ENCODE data around the gene COL17A1.

Gene COL17A1

GRCh38 chr10:104037261-104037951, 48.3 kb downstream of the COL17A1 start:
- Mint-ChIP-seq H3K9me3 (no peaks in the 10 kb centered on the region), H3K27ac (no peak overlapping the region), H3K4me1 (no peaks in the 10 kb centered on the region), H3K36me3 (peaks cover 0 to 3% of the 10 kb centered on the region in 2 donors), H3K4me3 (no peak overlapping the region), H3K27me3 (no peaks in the 10 kb centered on the region)
- ATAC-seq (replicated peaks) (no peak), DNase-seq (no peak)

GRCh38 chr10:104036518-104037260, 49.0 kb downstream of the COL17A1 start:
- H3K27ac Mint-ChIP-seq: no peak overlapping the region
- H3K27me3 Mint-ChIP-seq: no peaks in the 10 kb centered on the region
- H3K4me1 Mint-ChIP-seq: no peaks in the 10 kb centered on the region
- ATAC-seq (replicated peaks): no peak
- no peaks in the 10 kb centered on the region for H3K9me3 Mint-ChIP-seq
- H3K4me3 Mint-ChIP-seq: no peak overlapping the region
- H3K36me3 Mint-ChIP-seq: peaks cover 2 to 3% of the 10 kb centered on the region in 2 donors
- no peak for DNase-seq

- Mint-ChIP-seq H3K27me3 (no peaks in the 10 kb centered on the region), H3K4me1 (no peaks in the 10 kb centered on the region), H3K9me3 (no peaks in the 10 kb centered on the region), H3K36me3 (peaks cover 3 to 7% of the 10 kb centered on the region in 2 donors), H3K27ac (no peak overlapping the region), H3K4me3 (no peak overlapping the region)
- DNase-seq (no peak), ATAC-seq (replicated peaks) (no peak)
These were observed 49.7 kb downstream of the COL17A1 start for GRCh38 chr10:104036069-104036384.

GRCh38 chr10:104035194-104036068, 50.2 kb downstream of the COL17A1 start:
- Mint-ChIP-seq H3K9me3 (no peaks in the 10 kb centered on the region), H3K4me1 (no peaks in the 10 kb centered on the region), H3K36me3 (peaks cover 3 to 7% of the 10 kb centered on the region in 2 donors), H3K27ac (no peak overlapping the region), H3K4me3 (no peak overlapping the region), H3K27me3 (no peaks in the 10 kb centered on the region)
- DNase-seq (no peak), ATAC-seq (replicated peaks) (peak in 1 of 2 donors; percentile 10)

GRCh38 chr10:104034401-104035193, 51.1 kb downstream of the COL17A1 start:
- H3K27me3 Mint-ChIP-seq: no peaks in the 10 kb centered on the region
- H3K4me3 Mint-ChIP-seq: no peak overlapping the region
- no peaks in the 10 kb centered on the region for H3K4me1 Mint-ChIP-seq
- no peaks in the 10 kb centered on the region for H3K9me3 Mint-ChIP-seq
- H3K27ac Mint-ChIP-seq: no peak overlapping the region
- ATAC-seq (replicated peaks): no peak
- peaks cover 4 to 8% of the 10 kb centered on the region in 2 donors for H3K36me3 Mint-ChIP-seq
- no peak for DNase-seq

GRCh38 chr10:104033966-104034365, 51.7 kb downstream of the COL17A1 start:
- Mint-ChIP-seq H3K4me1 (no peaks in the 10 kb centered on the region), H3K27me3 (no peaks in the 10 kb centered on the region), H3K4me3 (no peak overlapping the region), H3K9me3 (no peaks in the 10 kb centered on the region), H3K36me3 (peaks cover 3 to 11% of the 10 kb centered on the region in 2 donors), H3K27ac (peak overlapping the region; percentile 53)
- no peak for ATAC-seq (replicated peaks)
- no peak for DNase-seq

- Mint-ChIP-seq H3K27ac (no peak overlapping the region), H3K36me3 (peaks cover 3 to 11% of the 10 kb centered on the region in 2 donors), H3K4me3 (no peak overlapping the region), H3K9me3 (no peaks in the 10 kb centered on the region), H3K4me1 (no peaks in the 10 kb centered on the region), H3K27me3 (no peaks in the 10 kb centered on the region)
- DNase-seq (no peak), ATAC-seq (replicated peaks) (no peak)
These were observed 52.2 kb downstream of the COL17A1 start for GRCh38 chr10:104033401-104033930.

GRCh38 chr10:104032144-104032775, 53.4 kb downstream of the COL17A1 start:
- no peak for ATAC-seq (replicated peaks)
- no peak overlapping the region for H3K27ac Mint-ChIP-seq

GRCh38 chr10:104031631-104032030, 54.0 kb downstream of the COL17A1 start:
- no peak overlapping the region for H3K27ac Mint-ChIP-seq
- H3K27me3 Mint-ChIP-seq: no peaks in the 10 kb centered on the region
- no peak for ATAC-seq (replicated peaks)
- no peaks in the 10 kb centered on the region for H3K4me1 Mint-ChIP-seq
- peaks cover 3 to 15% of the 10 kb centered on the region in 2 donors for H3K36me3 Mint-ChIP-seq
- H3K9me3 Mint-ChIP-seq: no peaks in the 10 kb centered on the region
- no peak overlapping the region for H3K4me3 Mint-ChIP-seq
- no peak for DNase-seq

More at GRCh38 chr10:104032144-104032775, 53.4 kb downstream of the COL17A1 start:
- Mint-ChIP-seq H3K4me3 (no peak overlapping the region), H3K36me3 (peaks cover 3 to 15% of the 10 kb centered on the region in 2 donors), H3K9me3 (no peaks in the 10 kb centered on the region), H3K27me3 (no peaks in the 10 kb centered on the region), H3K4me1 (no peaks in the 10 kb centered on the region)
- no peak for DNase-seq

- H3K27me3 Mint-ChIP-seq: no peaks in the 10 kb centered on the region
These were observed 56.2 kb downstream of the COL17A1 start for GRCh38 chr10:104029521-104029860.

GRCh38 chr10:104028823-104029520, 56.7 kb downstream of the COL17A1 start:
- DNase-seq: no peak
- Mint-ChIP-seq H3K9me3 (no peaks in the 10 kb centered on the region), H3K4me3 (no peak overlapping the region), H3K4me1 (no peaks in the 10 kb centered on the region), H3K27ac (no peak overlapping the region), H3K27me3 (no peaks in the 10 kb centered on the region), H3K36me3 (peaks cover 11 to 28% of the 10 kb centered on the region in 2 donors)
- no peak for ATAC-seq (replicated peaks)

More at GRCh38 chr10:104029521-104029860, 56.2 kb downstream of the COL17A1 start:
- H3K36me3 Mint-ChIP-seq: peaks cover 7 to 23% of the 10 kb centered on the region in 2 donors
- no peak overlapping the region for H3K27ac Mint-ChIP-seq
- no peaks in the 10 kb centered on the region for H3K9me3 Mint-ChIP-seq
- ATAC-seq (replicated peaks): no peak
- H3K4me1 Mint-ChIP-seq: no peaks in the 10 kb centered on the region
- DNase-seq: no peak
- H3K4me3 Mint-ChIP-seq: no peak overlapping the region

- H3K27ac Mint-ChIP-seq: no peak overlapping the region
- H3K4me1 Mint-ChIP-seq: no peaks in the 10 kb centered on the region
- peaks cover 16 to 36% of the 10 kb centered on the region in 2 donors for H3K36me3 Mint-ChIP-seq
- no peak for DNase-seq
- H3K9me3 Mint-ChIP-seq: no peaks in the 10 kb centered on the region
- H3K4me3 Mint-ChIP-seq: no peak overlapping the region
- no peaks in the 10 kb centered on the region for H3K27me3 Mint-ChIP-seq
- ATAC-seq (replicated peaks): peak in 1 of 2 donors; percentile 51
These were observed 57.5 kb downstream of the COL17A1 start for GRCh38 chr10:104028146-104028545.

- H3K36me3 Mint-ChIP-seq: peaks cover 22 to 46% of the 10 kb centered on the region in 2 donors
- H3K27ac Mint-ChIP-seq: no peak overlapping the region
- ATAC-seq (replicated peaks) (no peak), DNase-seq (no peak)
- no peaks in the 10 kb centered on the region for H3K27me3 Mint-ChIP-seq
- H3K4me1 Mint-ChIP-seq: no peaks in the 10 kb centered on the region
- no peaks in the 10 kb centered on the region for H3K9me3 Mint-ChIP-seq
- no peak overlapping the region for H3K4me3 Mint-ChIP-seq
These were observed 58.9 kb downstream of the COL17A1 start for GRCh38 chr10:104026762-104027161.

Data from stimulated activated naive B cell treated with anti-CD40 and anti-IgM and Interleukin-4, amounts not matched to agents 10 μg/mL and 1 μg/mL and 100 μg/mL, for 72 hours (primary cell).